ENCODE results near the gene GP5.

The GP5 gene

DNA sequence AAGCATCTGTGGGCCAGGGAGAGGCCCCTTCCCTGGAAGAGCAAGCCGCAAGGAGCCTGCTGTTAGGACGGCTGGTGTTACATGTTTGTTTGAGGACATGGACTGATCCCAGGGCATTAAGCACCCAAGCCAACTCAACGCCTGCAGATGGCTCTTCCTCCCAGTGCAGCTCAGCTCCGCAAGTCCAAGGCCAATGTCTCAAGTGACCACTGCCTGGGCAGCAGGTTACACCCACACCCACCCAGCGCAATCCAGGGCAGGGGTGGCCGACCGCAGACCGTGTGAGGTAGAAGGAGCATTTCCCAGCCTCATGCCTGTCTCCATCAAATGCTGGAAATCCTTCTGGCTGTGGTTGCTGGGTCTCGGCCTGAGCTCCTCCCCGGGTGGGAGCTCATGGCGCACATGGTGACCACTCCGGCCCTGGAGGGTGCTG lies 14.5 kb downstream of the GP5 start:
- Histone ChIP-seq H3K4me3 (ENCODE audit: insufficient read length, low read depth) (no peak overlapping the region), H3K27me3 (ENCODE audit: insufficient read depth, insufficient read length) (no peaks in the 10 kb centered on the region), H3K9ac (ENCODE audit: insufficient read length, low read depth) (no peak overlapping the region), H3K4me1 (ENCODE audit: insufficient read depth, insufficient read length) (peaks cover 18% of the 10 kb centered on the region), H3K36me3 (ENCODE audit: insufficient read depth, insufficient read length, low read length) (no peaks in the 10 kb centered on the region), H3K9me3 (ENCODE audit: insufficient read depth, low read length) (no peaks in the 10 kb centered on the region)
- no peak for DNase-seq (ENCODE audit: low read depth, low spot score)
- TF ChIP-seq YY1 (IDR thresholded peaks at IDR 0.05; ENCODE audit: insufficient read depth, insufficient read length) (no peak), ZNF274 (IDR thresholded peaks at IDR 0.05; ENCODE audit: low read depth, low read length) (no peak), SUZ12 (IDR thresholded peaks at IDR 0.05; ENCODE audit: extremely low read depth, insufficient read depth, insufficient read length) (no peak)

DNA sequence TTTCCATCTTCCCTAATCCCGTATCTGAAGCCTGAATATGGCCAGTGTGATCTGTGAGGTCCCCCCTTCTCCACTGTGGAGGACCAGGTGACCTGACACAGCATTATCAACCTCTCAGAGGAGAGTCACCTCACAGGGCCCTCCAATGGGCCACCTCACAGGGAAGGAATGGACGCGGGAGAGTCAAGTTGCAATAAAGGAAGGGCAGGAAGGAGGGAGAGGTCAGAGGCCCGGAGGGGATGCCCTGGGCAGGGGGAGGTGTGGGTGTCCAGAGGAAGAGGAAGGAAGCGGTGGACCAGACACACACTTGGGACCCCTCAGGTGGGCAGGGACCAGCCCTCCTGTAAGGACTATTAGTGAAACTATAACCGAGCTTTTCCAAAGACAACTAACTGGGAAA lies 14.9 kb downstream of the GP5 start:
- no peaks in the 10 kb centered on the region for H3K36me3 ChIP-seq (ENCODE audit: insufficient read depth, insufficient read length, low read length)
- no peaks in the 10 kb centered on the region for H3K9me3 ChIP-seq (ENCODE audit: insufficient read depth, low read length)
- peaks cover 19% of the 10 kb centered on the region for H3K4me1 ChIP-seq (ENCODE audit: insufficient read depth, insufficient read length)
- TF ChIP-seq SUZ12 (IDR thresholded peaks at IDR 0.05; ENCODE audit: extremely low read depth, insufficient read depth, insufficient read length) (no peak), ZNF274 (IDR thresholded peaks at IDR 0.05; ENCODE audit: low read depth, low read length) (no peak), YY1 (IDR thresholded peaks at IDR 0.05; ENCODE audit: insufficient read depth, insufficient read length) (no peak)
- H3K4me3 ChIP-seq (ENCODE audit: insufficient read length, low read depth), result no peak overlapping the region
- DNase-seq (ENCODE audit: low read depth, low spot score), result no peak
- H3K9ac ChIP-seq (ENCODE audit: insufficient read length, low read depth), result no peak overlapping the region
- H3K27me3 ChIP-seq (ENCODE audit: insufficient read depth, insufficient read length), result no peaks in the 10 kb centered on the region

DNA sequence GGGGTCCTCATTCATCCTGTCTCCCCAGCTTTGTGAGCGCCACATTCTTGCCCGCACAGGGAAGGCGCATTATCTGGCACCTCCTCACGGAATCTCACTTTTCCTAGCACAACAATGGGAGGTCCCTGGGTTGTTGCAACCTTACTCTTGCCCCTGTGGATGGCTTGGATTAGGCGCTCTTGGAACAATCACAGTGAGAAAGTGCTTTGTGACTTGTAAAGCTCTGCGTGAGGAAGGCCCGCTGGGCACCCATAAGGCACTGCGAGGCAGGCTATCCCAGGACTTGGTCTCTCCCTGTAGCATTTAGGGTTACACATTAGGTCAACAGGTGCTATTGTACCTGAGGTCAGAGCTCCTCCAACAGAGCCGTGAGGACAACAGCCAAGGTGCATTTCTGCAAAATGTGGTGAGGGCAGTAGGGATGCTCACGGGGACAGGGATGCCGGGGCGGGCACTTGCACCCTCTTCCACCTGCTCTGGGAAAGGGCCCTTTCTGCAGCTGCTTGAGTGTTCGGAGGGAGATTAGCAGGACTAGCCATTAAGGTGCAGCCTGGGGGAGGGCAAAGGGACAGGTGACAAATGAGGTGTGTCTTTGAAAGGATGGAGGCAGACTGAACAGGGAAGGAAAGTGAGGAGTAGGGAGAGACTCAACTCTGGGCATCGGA lies 15.7 kb downstream of the GP5 start:
- H3K4me1 ChIP-seq (ENCODE audit: insufficient read depth, insufficient read length), result peaks cover 19% of the 10 kb centered on the region
- no peaks in the 10 kb centered on the region for H3K36me3 ChIP-seq (ENCODE audit: insufficient read depth, insufficient read length, low read length)
- no peaks in the 10 kb centered on the region for H3K27me3 ChIP-seq (ENCODE audit: insufficient read depth, insufficient read length)
- no peak for TF ChIP-seq SUZ12 (IDR thresholded peaks at IDR 0.05; ENCODE audit: extremely low read depth, insufficient read depth, insufficient read length)
- TF ChIP-seq ZNF274 (IDR thresholded peaks at IDR 0.05; ENCODE audit: low read depth, low read length), result no peak
- no peak for TF ChIP-seq YY1 (IDR thresholded peaks at IDR 0.05; ENCODE audit: insufficient read depth, insufficient read length)
- no peak for DNase-seq (ENCODE audit: low read depth, low spot score)
- no peaks in the 10 kb centered on the region for H3K9me3 ChIP-seq (ENCODE audit: insufficient read depth, low read length)
- H3K9ac ChIP-seq (ENCODE audit: insufficient read length, low read depth), result no peak overlapping the region
- H3K4me3 ChIP-seq (ENCODE audit: insufficient read length, low read depth), result no peak overlapping the region

DNA sequence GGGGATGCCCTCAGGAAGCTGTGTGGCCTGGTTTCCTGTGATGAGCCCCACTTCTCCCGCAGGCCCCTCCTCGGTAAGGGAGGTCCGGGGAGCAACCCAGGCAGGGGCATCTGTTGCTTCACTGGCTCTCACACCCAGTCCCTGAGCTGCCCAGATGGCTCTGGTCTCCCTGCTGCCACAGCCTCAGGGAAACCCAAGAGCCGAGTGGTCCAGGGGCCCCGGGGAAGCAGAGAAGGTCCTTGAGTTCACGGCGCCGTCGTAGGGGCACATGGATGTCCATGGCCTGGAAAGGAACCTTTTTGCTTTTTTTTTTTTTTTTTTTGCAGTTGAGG lies 16.2 kb downstream of the GP5 start:
- Histone ChIP-seq H3K4me1 (ENCODE audit: insufficient read depth, insufficient read length) (peaks cover 21% of the 10 kb centered on the region), H3K9me3 (ENCODE audit: insufficient read depth, low read length) (no peaks in the 10 kb centered on the region), H3K4me3 (ENCODE audit: insufficient read length, low read depth) (no peak overlapping the region), H3K9ac (ENCODE audit: insufficient read length, low read depth) (no peak overlapping the region), H3K27me3 (ENCODE audit: insufficient read depth, insufficient read length) (no peaks in the 10 kb centered on the region), H3K36me3 (ENCODE audit: insufficient read depth, insufficient read length, low read length) (no peaks in the 10 kb centered on the region)
- no peak for DNase-seq (ENCODE audit: low read depth, low spot score)
- TF ChIP-seq ZNF274 (IDR thresholded peaks at IDR 0.05; ENCODE audit: low read depth, low read length), result no peak

DNA sequence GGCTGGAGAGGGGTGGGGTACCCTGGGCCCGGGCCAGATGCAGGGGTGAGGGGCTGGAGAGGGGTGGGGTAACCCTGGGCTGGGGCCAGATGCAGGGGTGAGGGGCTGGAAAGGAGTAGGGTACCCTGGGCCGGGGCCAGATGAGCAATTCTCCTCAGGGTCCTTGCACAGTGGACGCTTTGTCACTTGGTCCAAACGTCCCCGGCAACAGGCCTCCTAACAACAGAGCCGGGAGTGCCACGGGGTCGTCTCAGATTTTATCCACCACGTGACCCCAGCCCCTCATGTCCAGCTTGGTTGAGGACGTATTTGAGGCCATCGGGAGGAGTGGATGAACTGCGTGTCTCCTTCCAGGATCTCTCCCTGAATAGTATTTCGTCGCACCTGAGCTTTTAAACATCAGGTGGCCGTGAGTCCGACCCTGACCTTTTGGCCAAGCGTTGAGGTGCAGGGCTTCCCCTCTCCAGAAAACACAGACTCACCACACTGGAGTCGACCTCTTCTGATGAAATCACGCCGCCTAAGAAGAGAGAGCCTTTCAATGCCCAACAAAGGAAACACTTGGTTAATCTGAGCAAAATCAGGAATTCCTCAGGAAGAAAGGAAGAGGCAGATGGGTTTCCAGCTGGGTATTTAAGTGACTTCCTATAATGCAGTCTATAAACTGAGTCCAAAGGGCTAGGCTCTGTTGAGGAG lies 16.7 kb downstream of the GP5 start:
- Histone ChIP-seq H3K9ac (ENCODE audit: insufficient read length, low read depth) (no peak overlapping the region), H3K27me3 (ENCODE audit: insufficient read depth, insufficient read length) (no peaks in the 10 kb centered on the region), H3K4me3 (ENCODE audit: insufficient read length, low read depth) (no peak overlapping the region), H3K36me3 (ENCODE audit: insufficient read depth, insufficient read length, low read length) (no peaks in the 10 kb centered on the region), H3K9me3 (ENCODE audit: insufficient read depth, low read length) (no peaks in the 10 kb centered on the region), H3K4me1 (ENCODE audit: insufficient read depth, insufficient read length) (peaks cover 21% of the 10 kb centered on the region)
- no peak for DNase-seq (ENCODE audit: low read depth, low spot score)
- TF ChIP-seq ZNF274 (IDR thresholded peaks at IDR 0.05; ENCODE audit: low read depth, low read length) (no peak), YY1 (IDR thresholded peaks at IDR 0.05; ENCODE audit: insufficient read depth, insufficient read length) (no peak), SUZ12 (IDR thresholded peaks at IDR 0.05; ENCODE audit: extremely low read depth, insufficient read depth, insufficient read length) (no peak)

DNA sequence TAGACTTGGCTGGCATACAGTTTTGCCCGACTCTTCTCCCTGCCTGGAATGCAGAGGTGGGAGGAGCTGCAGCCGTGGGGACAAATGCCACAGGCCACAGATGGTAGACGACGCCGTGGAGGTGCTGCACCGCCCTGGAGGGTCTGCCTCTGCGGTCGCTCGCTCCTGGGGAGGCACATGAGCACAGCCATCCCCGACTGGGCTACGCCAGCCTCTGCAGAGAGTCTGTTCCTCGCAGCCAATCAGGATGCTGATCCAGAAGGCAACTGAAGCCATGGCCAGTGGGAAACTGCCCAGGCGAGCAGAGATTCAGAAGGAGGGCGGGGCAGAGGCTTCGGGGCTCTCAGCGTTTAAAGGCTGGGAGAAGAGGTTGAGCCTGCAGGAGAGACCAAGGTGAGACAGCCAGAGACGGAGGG lies 17.6 kb downstream of the GP5 start:
- no peaks in the 10 kb centered on the region for H3K27me3 ChIP-seq (ENCODE audit: insufficient read depth, insufficient read length)
- no peaks in the 10 kb centered on the region for H3K9me3 ChIP-seq (ENCODE audit: insufficient read depth, low read length)
- TF ChIP-seq YY1 (IDR thresholded peaks at IDR 0.05; ENCODE audit: insufficient read depth, insufficient read length), result no peak
- no peak for TF ChIP-seq SUZ12 (IDR thresholded peaks at IDR 0.05; ENCODE audit: extremely low read depth, insufficient read depth, insufficient read length)
- no peak for TF ChIP-seq ZNF274 (IDR thresholded peaks at IDR 0.05; ENCODE audit: low read depth, low read length)
- no peak overlapping the region for H3K4me3 ChIP-seq (ENCODE audit: insufficient read length, low read depth)
- no peak for DNase-seq (ENCODE audit: low read depth, low spot score)
- H3K9ac ChIP-seq (ENCODE audit: insufficient read length, low read depth), result no peak overlapping the region
- H3K4me1 ChIP-seq (ENCODE audit: insufficient read depth, insufficient read length), result peaks cover 21% of the 10 kb centered on the region
- no peaks in the 10 kb centered on the region for H3K36me3 ChIP-seq (ENCODE audit: insufficient read depth, insufficient read length, low read length)

DNA sequence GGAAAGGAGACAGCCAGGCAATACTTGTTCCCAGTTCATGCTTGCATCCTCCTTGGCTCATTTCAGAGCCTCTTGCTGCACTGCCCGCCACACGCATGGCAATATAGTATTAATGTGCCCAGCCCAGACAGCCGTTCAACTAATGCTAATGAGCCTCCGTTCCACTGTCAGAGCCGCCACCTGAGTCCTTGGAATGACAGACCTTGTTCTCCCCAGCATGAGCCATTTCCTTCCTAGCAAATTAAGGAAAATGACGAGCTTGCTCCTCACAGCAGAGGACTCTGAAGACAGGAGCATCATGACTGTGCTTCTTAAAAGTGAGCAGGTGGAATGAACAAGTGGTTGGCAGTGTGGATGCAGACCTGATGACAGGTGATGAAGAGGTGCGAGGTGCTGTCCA lies 18.7 kb downstream of the GP5 start:
- Histone ChIP-seq H3K9ac (ENCODE audit: insufficient read length, low read depth) (no peak overlapping the region), H3K9me3 (ENCODE audit: insufficient read depth, low read length) (no peaks in the 10 kb centered on the region), H3K27me3 (ENCODE audit: insufficient read depth, insufficient read length) (no peaks in the 10 kb centered on the region), H3K4me1 (ENCODE audit: insufficient read depth, insufficient read length) (peaks cover 15% of the 10 kb centered on the region), H3K4me3 (ENCODE audit: insufficient read length, low read depth) (no peak overlapping the region), H3K36me3 (ENCODE audit: insufficient read depth, insufficient read length, low read length) (no peaks in the 10 kb centered on the region)
- TF ChIP-seq YY1 (IDR thresholded peaks at IDR 0.05; ENCODE audit: insufficient read depth, insufficient read length) (no peak), SUZ12 (IDR thresholded peaks at IDR 0.05; ENCODE audit: extremely low read depth, insufficient read depth, insufficient read length) (no peak), ZNF274 (IDR thresholded peaks at IDR 0.05; ENCODE audit: low read depth, low read length) (no peak)
- DNase-seq (ENCODE audit: low read depth, low spot score), result no peak
